ENCODE measurements around the gene PEX11A.

Gene PEX11A

GRCh38 chr15:89654301-89654761, 36.2 kb downstream of the PEX11A start:
- H3K27ac Mint-ChIP-seq = no peak overlapping the region
- no peak for DNase-seq
- H3K9me3 Mint-ChIP-seq = no peaks in the 10 kb centered on the region
- H3K27me3 Mint-ChIP-seq = peaks cover 36% of the 10 kb centered on the region
- no peak for ATAC-seq
- H3K4me3 Mint-ChIP-seq = peak overlapping the region; percentile 85
- peaks cover 24% of the 10 kb centered on the region for H3K4me1 Mint-ChIP-seq
- peaks cover 5% of the 10 kb centered on the region for H3K36me3 Mint-ChIP-seq (ENCODE audit: low read depth)

- ATAC-seq (no peak), DNase-seq (no peak)
- H3K36me3 Mint-ChIP-seq (ENCODE audit: low read depth) = peaks cover 5% of the 10 kb centered on the region
- peaks cover 24% of the 10 kb centered on the region for H3K4me1 Mint-ChIP-seq
- no peak overlapping the region for H3K4me3 Mint-ChIP-seq
- peaks cover 33% of the 10 kb centered on the region for H3K27me3 Mint-ChIP-seq
- H3K9me3 Mint-ChIP-seq = no peaks in the 10 kb centered on the region
- no peak overlapping the region for H3K27ac Mint-ChIP-seq
Measured at GRCh38 chr15:89653578-89653977, 37.0 kb downstream of the PEX11A start.

GRCh38 chr15:89652666-89653065, 37.9 kb downstream of the PEX11A start:
- ATAC-seq (no peak), DNase-seq (no peak)
- no peaks in the 10 kb centered on the region for H3K9me3 Mint-ChIP-seq
- H3K27ac Mint-ChIP-seq = no peak overlapping the region
- H3K4me3 Mint-ChIP-seq = no peak overlapping the region
- H3K27me3 Mint-ChIP-seq = peaks cover 33% of the 10 kb centered on the region
- H3K36me3 Mint-ChIP-seq (ENCODE audit: low read depth) = peaks cover 5% of the 10 kb centered on the region
- H3K4me1 Mint-ChIP-seq = peaks cover 24% of the 10 kb centered on the region

GRCh38 chr15:89652131-89652530, 38.4 kb downstream of the PEX11A start:
- Mint-ChIP-seq H3K4me1 (peaks cover 24% of the 10 kb centered on the region), H3K9me3 (no peaks in the 10 kb centered on the region), H3K4me3 (no peak overlapping the region), H3K27ac (no peak overlapping the region), H3K27me3 (peaks cover 34% of the 10 kb centered on the region), H3K36me3 (ENCODE audit: low read depth) (peaks cover 5% of the 10 kb centered on the region)
- DNase-seq (no peak), ATAC-seq (no peak)

GRCh38 chr15:89649716-89650115, 40.8 kb downstream of the PEX11A start:
- H3K27me3 Mint-ChIP-seq = peaks cover 22% of the 10 kb centered on the region
- H3K9me3 Mint-ChIP-seq = no peaks in the 10 kb centered on the region
- peaks cover 4% of the 10 kb centered on the region for H3K36me3 Mint-ChIP-seq (ENCODE audit: low read depth)
- H3K4me1 Mint-ChIP-seq = peaks cover 6% of the 10 kb centered on the region
- ATAC-seq = no peak
- no peak for DNase-seq
- H3K4me3 Mint-ChIP-seq = no peak overlapping the region
- H3K27ac Mint-ChIP-seq = no peak overlapping the region

GRCh38 chr15:89649013-89649625, 41.4 kb downstream of the PEX11A start:
- Mint-ChIP-seq H3K9me3 (no peaks in the 10 kb centered on the region), H3K27ac (no peak overlapping the region), H3K36me3 (ENCODE audit: low read depth) (no peaks in the 10 kb centered on the region), H3K4me1 (no peaks in the 10 kb centered on the region), H3K4me3 (no peak overlapping the region), H3K27me3 (peaks cover 16% of the 10 kb centered on the region)
- no peak for ATAC-seq
- DNase-seq = no peak

- Mint-ChIP-seq H3K4me1 (no peaks in the 10 kb centered on the region), H3K36me3 (ENCODE audit: low read depth) (no peaks in the 10 kb centered on the region), H3K9me3 (no peaks in the 10 kb centered on the region), H3K27me3 (peaks cover 14% of the 10 kb centered on the region), H3K27ac (no peak overlapping the region), H3K4me3 (no peak overlapping the region)
- ATAC-seq (no peak), DNase-seq (no peak)
Measured at GRCh38 chr15:89648106-89649012, 42.2 kb downstream of the PEX11A start.

GRCh38 chr15:89647191-89647851, 43.2 kb downstream of the PEX11A start:
- no peak overlapping the region for H3K4me3 Mint-ChIP-seq
- H3K4me1 Mint-ChIP-seq = no peaks in the 10 kb centered on the region
- peak; percentile 75 for ATAC-seq
- peaks cover 7% of the 10 kb centered on the region for H3K27me3 Mint-ChIP-seq
- no peaks in the 10 kb centered on the region for H3K36me3 Mint-ChIP-seq (ENCODE audit: low read depth)
- H3K27ac Mint-ChIP-seq = no peak overlapping the region
- H3K9me3 Mint-ChIP-seq = no peaks in the 10 kb centered on the region
- DNase-seq = peak; percentile 87

GRCh38 chr15:89646416-89647141, 44.0 kb downstream of the PEX11A start:
- peaks cover 4% of the 10 kb centered on the region for H3K27me3 Mint-ChIP-seq
- H3K4me1 Mint-ChIP-seq = no peaks in the 10 kb centered on the region
- DNase-seq (no peak), ATAC-seq (peak; percentile 4)
- H3K9me3 Mint-ChIP-seq = no peaks in the 10 kb centered on the region
- H3K27ac Mint-ChIP-seq = no peak overlapping the region
- H3K36me3 Mint-ChIP-seq (ENCODE audit: low read depth) = no peaks in the 10 kb centered on the region
- no peak overlapping the region for H3K4me3 Mint-ChIP-seq

GRCh38 chr15:89645680-89646079, 44.9 kb downstream of the PEX11A start:
- Mint-ChIP-seq H3K4me3 (no peak overlapping the region), H3K4me1 (no peaks in the 10 kb centered on the region), H3K27me3 (peaks cover 4% of the 10 kb centered on the region), H3K9me3 (no peaks in the 10 kb centered on the region), H3K27ac (no peak overlapping the region), H3K36me3 (ENCODE audit: low read depth) (no peaks in the 10 kb centered on the region)
- ATAC-seq (no peak), DNase-seq (no peak)

- Mint-ChIP-seq H3K27ac (no peak overlapping the region), H3K27me3 (peaks cover 3% of the 10 kb centered on the region)
- DNase-seq = no peak
Measured at GRCh38 chr15:89642106-89642505, 48.4 kb downstream of the PEX11A start.

GRCh38 chr15:89641053-89641452, 49.5 kb downstream of the PEX11A start:
- no peak for DNase-seq
- H3K27me3 Mint-ChIP-seq = peaks cover 1% of the 10 kb centered on the region
- no peaks in the 10 kb centered on the region for H3K9me3 Mint-ChIP-seq
- no peaks in the 10 kb centered on the region for H3K4me1 Mint-ChIP-seq
- H3K4me3 Mint-ChIP-seq = no peak overlapping the region
- H3K27ac Mint-ChIP-seq = no peak overlapping the region
- H3K36me3 Mint-ChIP-seq (ENCODE audit: low read depth) = peaks cover 2% of the 10 kb centered on the region
- no peak for ATAC-seq

More at GRCh38 chr15:89642106-89642505, 48.4 kb downstream of the PEX11A start:
- Mint-ChIP-seq H3K9me3 (no peaks in the 10 kb centered on the region), H3K36me3 (ENCODE audit: low read depth) (peaks cover 2% of the 10 kb centered on the region), H3K4me3 (no peak overlapping the region), H3K4me1 (no peaks in the 10 kb centered on the region)
- no peak for ATAC-seq

- no peak overlapping the region for H3K4me3 Mint-ChIP-seq
- ATAC-seq (no peak), DNase-seq (no peak)
- H3K4me1 Mint-ChIP-seq = no peaks in the 10 kb centered on the region
- H3K36me3 Mint-ChIP-seq (ENCODE audit: low read depth) = peaks cover 4% of the 10 kb centered on the region
- no peaks in the 10 kb centered on the region for H3K9me3 Mint-ChIP-seq
- H3K27ac Mint-ChIP-seq = no peak overlapping the region
- peaks cover 1% of the 10 kb centered on the region for H3K27me3 Mint-ChIP-seq
Measured at GRCh38 chr15:89640245-89640644, 50.3 kb downstream of the PEX11A start.

GRCh38 chr15:89633585-89633984, 57.0 kb downstream of the PEX11A start:
- no peak overlapping the region for H3K4me3 Mint-ChIP-seq

More at GRCh38 chr15:89633585-89633984, 57.0 kb downstream of the PEX11A start:
- H3K27ac Mint-ChIP-seq = no peak overlapping the region
- H3K4me1 Mint-ChIP-seq = peaks cover 4% of the 10 kb centered on the region
- H3K36me3 Mint-ChIP-seq (ENCODE audit: low read depth) = peaks cover 25% of the 10 kb centered on the region
- no peaks in the 10 kb centered on the region for H3K27me3 Mint-ChIP-seq
- no peaks in the 10 kb centered on the region for H3K9me3 Mint-ChIP-seq
- ATAC-seq (no peak), DNase-seq (no peak)
